ENCODE data around the gene DENND1A. TPM values are rescaled to one million over a fixed set of nuclear protein-coding genes. Genes with fewer than 3 reads are reported as not detected.

Gene DENND1A
- total RNA-seq, 1 experiment from 2014 or later, result 19.7 TPM

DNA sequence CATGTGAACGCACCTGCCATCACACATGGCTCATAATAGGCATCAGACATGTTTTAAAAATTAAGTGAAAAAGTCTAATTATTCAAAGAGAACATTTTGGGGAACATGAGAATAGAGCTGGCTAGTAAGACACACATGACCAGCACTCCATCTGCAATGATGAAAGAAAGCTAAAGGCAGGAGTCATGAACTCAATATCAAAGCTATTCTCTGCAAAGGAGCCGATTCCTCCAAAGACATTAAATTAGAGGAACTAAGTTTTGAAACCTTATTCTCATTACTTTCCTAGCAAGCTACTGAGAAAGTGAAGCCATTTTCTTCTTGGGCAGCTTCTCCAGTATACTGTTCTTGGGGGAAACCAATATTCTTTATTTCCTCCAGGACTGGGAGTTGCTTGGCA is 401.9 kb downstream of the DENND1A start:
- H3K36me3 ChIP-seq (ENCODE audit: control insufficient read depth, insufficient read depth, low read length), result no peaks in the 10 kb centered on the region
- ATAC-seq, result no peak
- CTCF ChIA-PET, result no interaction called here
- no peaks in the 10 kb centered on the region for H3K9me3 ChIP-seq (ENCODE audit: control insufficient read depth, insufficient read depth, low read depth, low read length)
- BruUV-seq (replicated peaks), result no TSS peak
- no peak for TF ChIP-seq TCF7L2 (IDR thresholded peaks at IDR 0.05; ENCODE audit: low read depth, low read length)
- no peak overlapping the region for H3K4me3 ChIP-seq (ENCODE audit: low read depth in 2 of 2, low read length in 2 of 2)
- H3K27me3 ChIP-seq (ENCODE audit: control insufficient read depth, insufficient read depth, low read length), result no peaks in the 10 kb centered on the region
- intact Hi-C loops (cut with micrococcal nuclease; ENCODE audit: unreplicated experiment) (no loop called here), in situ Hi-C loops (cut with HindIII; ENCODE audit: low pct_unique_long_range_greater_than_20kb, low sequenced_read_pairs) (no loop called here)
- POLR2A ChIA-PET, result no interaction called here
- no peaks in the 10 kb centered on the region for H3K4me1 ChIP-seq (ENCODE audit: control insufficient read depth, insufficient read depth, low read length)
- no peak overlapping the region for H3K27ac ChIP-seq (ENCODE audit: low read length)
- no peak for DNase-seq (ENCODE audit: low read depth, low spot score)

- intact Hi-C loops (cut with micrococcal nuclease; ENCODE audit: unreplicated experiment) (no loop called here), in situ Hi-C loops (cut with HindIII; ENCODE audit: low pct_unique_long_range_greater_than_20kb, low sequenced_read_pairs) (no loop called here)
- Histone ChIP-seq H3K27ac (ENCODE audit: low read length) (no peak overlapping the region), H3K27me3 (ENCODE audit: control insufficient read depth, insufficient read depth, low read length) (no peaks in the 10 kb centered on the region), H3K36me3 (ENCODE audit: control insufficient read depth, insufficient read depth, low read length) (no peaks in the 10 kb centered on the region), H3K4me3 (ENCODE audit: low read depth in 2 of 2, low read length in 2 of 2) (no peak overlapping the region), H3K4me1 (ENCODE audit: control insufficient read depth, insufficient read depth, low read length) (no peaks in the 10 kb centered on the region), H3K9me3 (ENCODE audit: control insufficient read depth, insufficient read depth, low read depth, low read length) (no peaks in the 10 kb centered on the region)
- no TSS peak for BruUV-seq (replicated peaks)
- DNase-seq (ENCODE audit: low read depth, low spot score) (no peak), ATAC-seq (no peak)
- POLR2A ChIA-PET, result no interaction called here
- CTCF ChIA-PET, result no interaction called here
- TF ChIP-seq POLR2AphosphoS5 (IDR thresholded peaks at IDR 0.05; ENCODE audit: low read depth, low read length) (no peak), TCF7L2 (IDR thresholded peaks at IDR 0.05; ENCODE audit: low read depth, low read length) (no peak), SIN3A (IDR thresholded peaks at IDR 0.05; ENCODE audit: borderline replicate concordance, insufficient read depth, low read depth, low read length) (no peak)
- TF ChIP-seq, protein P1, sequence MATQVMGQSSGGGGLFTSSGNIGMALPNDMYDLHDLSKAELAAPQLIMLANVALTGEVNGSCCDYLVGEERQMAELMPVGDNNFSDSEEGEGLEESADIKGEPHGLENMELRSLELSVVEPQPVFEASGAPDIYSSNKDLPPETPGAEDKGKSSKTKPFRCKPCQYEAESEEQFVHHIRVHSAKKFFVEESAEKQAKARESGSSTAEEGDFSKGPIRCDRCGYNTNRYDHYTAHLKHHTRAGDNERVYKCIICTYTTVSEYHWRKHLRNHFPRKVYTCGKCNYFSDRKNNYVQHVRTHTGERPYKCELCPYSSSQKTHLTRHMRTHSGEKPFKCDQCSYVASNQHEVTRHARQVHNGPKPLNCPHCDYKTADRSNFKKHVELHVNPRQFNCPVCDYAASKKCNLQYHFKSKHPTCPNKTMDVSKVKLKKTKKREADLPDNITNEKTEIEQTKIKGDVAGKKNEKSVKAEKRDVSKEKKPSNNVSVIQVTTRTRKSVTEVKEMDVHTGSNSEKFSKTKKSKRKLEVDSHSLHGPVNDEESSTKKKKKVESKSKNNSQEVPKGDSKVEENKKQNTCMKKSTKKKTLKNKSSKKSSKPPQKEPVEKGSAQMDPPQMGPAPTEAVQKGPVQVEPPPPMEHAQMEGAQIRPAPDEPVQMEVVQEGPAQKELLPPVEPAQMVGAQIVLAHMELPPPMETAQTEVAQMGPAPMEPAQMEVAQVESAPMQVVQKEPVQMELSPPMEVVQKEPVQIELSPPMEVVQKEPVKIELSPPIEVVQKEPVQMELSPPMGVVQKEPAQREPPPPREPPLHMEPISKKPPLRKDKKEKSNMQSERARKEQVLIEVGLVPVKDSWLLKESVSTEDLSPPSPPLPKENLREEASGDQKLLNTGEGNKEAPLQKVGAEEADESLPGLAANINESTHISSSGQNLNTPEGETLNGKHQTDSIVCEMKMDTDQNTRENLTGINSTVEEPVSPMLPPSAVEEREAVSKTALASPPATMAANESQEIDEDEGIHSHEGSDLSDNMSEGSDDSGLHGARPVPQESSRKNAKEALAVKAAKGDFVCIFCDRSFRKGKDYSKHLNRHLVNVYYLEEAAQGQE (IDR thresholded peaks at IDR 0.05; ENCODE audit: insufficient read depth in 1 of 2, low read depth in 2 of 2, low read length in 1 of 2), result no peak
- TF ChIP-seq, protein P2, sequence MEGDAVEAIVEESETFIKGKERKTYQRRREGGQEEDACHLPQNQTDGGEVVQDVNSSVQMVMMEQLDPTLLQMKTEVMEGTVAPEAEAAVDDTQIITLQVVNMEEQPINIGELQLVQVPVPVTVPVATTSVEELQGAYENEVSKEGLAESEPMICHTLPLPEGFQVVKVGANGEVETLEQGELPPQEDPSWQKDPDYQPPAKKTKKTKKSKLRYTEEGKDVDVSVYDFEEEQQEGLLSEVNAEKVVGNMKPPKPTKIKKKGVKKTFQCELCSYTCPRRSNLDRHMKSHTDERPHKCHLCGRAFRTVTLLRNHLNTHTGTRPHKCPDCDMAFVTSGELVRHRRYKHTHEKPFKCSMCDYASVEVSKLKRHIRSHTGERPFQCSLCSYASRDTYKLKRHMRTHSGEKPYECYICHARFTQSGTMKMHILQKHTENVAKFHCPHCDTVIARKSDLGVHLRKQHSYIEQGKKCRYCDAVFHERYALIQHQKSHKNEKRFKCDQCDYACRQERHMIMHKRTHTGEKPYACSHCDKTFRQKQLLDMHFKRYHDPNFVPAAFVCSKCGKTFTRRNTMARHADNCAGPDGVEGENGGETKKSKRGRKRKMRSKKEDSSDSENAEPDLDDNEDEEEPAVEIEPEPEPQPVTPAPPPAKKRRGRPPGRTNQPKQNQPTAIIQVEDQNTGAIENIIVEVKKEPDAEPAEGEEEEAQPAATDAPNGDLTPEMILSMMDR (IDR thresholded peaks at IDR 0.05), result no peak
These were observed 404.0 kb downstream of the DENND1A start for GRCh38 chr9:123525957-123526356.

- intact Hi-C loops (cut with micrococcal nuclease; ENCODE audit: unreplicated experiment) (no loop called here), in situ Hi-C loops (cut with HindIII; ENCODE audit: low pct_unique_long_range_greater_than_20kb, low sequenced_read_pairs) (no loop called here)
- no peaks in the 10 kb centered on the region for H3K4me1 ChIP-seq (ENCODE audit: control insufficient read depth, insufficient read depth, low read length)
- ChIA-PET CTCF (no interaction called here), POLR2A (no interaction called here)
- H3K36me3 ChIP-seq (ENCODE audit: control insufficient read depth, insufficient read depth, low read length), result no peaks in the 10 kb centered on the region
- no peak overlapping the region for H3K4me3 ChIP-seq (ENCODE audit: low read depth in 2 of 2, low read length in 2 of 2)
- H3K27ac ChIP-seq (ENCODE audit: low read length), result no peak overlapping the region
- no peaks in the 10 kb centered on the region for H3K9me3 ChIP-seq (ENCODE audit: control insufficient read depth, insufficient read depth, low read depth, low read length)
- H3K27me3 ChIP-seq (ENCODE audit: control insufficient read depth, insufficient read depth, low read length), result no peaks in the 10 kb centered on the region
- ATAC-seq (no peak), DNase-seq (ENCODE audit: low read depth, low spot score) (no peak)
- BruUV-seq (replicated peaks), result no TSS peak
- TF ChIP-seq POLR2AphosphoS5 (IDR thresholded peaks at IDR 0.05; ENCODE audit: low read depth, low read length) (no peak), TCF7L2 (IDR thresholded peaks at IDR 0.05; ENCODE audit: low read depth, low read length) (no peak), SIN3A (IDR thresholded peaks at IDR 0.05; ENCODE audit: borderline replicate concordance, insufficient read depth, low read depth, low read length) (no peak)
- TF ChIP-seq, protein P2 (IDR thresholded peaks at IDR 0.05), result no peak
- TF ChIP-seq, protein P1 (IDR thresholded peaks at IDR 0.05; ENCODE audit: insufficient read depth in 1 of 2, low read depth in 2 of 2, low read length in 1 of 2), result no peak
These were observed 404.5 kb downstream of the DENND1A start for GRCh38 chr9:123525424-123525823.
